GM18519 (cell line): Measurements from ENCODE around the gene IDI1.

Experiments
- ATAC-seq: cut with Tn5 transposase; IDR thresholded peaks from one replicate; pipeline ENCODE4 v1.9.1; 2021; ENCODE audit warnings: mild to moderate bottlenecking, moderate library complexity; ENCODE audit not compliant: unreplicated experiment, low FRiP score

IDI1 gene

DNA sequence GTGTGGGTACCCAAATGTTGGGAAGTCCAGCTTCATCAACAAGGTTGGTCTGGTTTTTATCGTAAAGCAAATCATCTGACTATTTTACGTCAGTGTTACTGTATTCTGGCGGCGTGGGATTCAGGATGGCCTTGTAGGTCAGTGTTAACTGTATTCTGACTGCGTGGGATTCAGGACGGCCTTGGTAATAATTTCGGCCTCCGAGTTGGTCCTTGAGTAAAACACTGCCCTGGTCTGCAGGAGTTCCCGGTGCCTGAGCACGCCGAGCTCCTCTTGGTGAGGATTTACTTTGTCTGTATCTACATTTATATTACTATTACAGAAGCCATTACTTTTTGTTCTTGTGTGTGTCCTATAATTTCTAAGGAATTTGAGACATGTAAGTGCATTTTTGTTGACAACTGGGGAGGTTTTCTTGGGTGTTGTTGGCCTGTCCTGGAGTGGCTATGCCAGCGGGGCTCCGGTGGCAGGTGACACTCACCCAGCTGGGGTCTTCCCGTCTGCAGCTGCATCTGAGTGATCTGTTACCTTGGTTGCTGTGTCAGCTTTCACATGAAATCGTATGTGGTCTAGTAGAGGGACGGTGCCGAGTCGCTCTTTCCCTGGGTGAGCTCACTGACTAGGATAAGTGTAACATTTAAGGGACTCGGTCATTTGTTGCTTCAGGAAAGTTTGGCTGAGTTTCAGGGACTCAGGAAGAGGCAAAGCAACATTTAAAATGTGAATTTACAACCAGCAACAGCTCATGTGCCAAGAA is 51.5 kb downstream of the IDI1 start:
- ATAC-seq: no peak

DNA sequence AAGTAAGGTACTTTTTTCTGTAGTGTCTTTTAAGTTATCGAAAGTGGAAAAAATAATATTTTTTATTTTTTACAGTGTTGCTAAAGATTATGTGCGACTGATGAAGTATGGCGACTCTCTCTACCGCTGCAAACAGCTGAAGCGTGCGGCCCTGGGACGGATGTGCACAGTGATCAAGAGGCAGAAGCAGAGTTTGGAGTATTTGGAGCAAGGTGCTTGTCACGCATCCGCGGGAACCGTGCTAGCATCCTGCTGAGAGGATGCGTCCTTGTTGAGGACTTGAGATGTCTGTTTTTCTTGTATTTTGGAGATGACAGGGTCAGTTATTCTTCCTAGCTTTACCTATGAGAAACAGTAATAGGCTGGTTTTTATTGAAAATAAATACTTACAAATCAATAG is 52.9 kb downstream of the IDI1 start:
- no peak for ATAC-seq

DNA sequence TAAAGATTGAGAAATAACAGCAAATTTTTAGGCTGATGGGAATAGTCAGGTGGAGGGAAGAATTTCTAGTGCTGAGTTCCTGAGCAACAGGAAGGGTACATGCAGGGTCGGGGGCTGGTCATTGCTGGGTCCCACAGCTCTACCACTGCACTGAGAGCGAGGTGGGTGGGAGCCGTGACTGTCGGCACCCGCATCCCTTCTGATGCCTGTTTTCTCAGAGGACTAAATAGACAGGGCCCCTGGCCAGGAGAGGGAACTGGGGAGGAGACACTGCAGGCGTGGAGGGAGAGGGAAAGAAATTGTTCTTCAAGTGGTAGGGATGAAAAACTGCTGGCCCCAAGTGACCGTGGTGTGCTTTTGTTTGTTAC is 53.4 kb downstream of the IDI1 start:
- no peak for ATAC-seq

DNA sequence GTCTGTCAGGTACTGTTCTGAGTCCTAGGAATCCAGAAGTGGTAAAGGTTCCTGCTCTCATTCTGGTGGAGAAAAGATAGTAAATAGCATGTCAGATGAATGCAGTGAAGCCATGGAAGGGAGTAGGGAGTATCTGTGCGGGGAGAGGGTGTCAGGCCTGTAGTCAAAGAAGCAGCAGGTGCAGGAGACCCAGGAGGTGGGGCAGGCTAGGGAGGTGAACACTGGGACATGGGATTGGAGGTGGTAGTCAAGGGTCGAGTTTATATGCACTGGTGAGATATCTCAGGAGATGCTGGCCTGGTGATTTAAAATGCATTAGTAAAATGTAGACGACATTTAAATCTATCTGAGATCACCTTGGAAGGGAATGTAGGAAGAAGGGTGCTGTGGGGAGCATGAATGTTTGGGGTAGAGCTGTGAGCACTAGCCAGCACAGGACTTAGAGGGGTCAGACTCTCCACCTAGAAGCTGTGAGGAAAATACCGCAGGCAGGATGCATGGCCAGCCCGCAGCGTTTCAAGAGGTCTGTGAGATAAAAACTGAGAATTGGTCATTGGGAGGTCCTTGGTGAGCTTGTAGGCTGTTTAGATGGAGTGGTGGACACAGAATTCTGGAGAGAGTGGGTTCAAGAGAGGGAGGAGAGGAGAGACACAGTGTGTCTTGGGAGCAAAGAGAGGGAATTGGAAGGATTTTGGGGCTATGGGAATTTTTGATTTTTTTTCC is 53.9 kb downstream of the IDI1 start:
- ATAC-seq: no peak

DNA sequence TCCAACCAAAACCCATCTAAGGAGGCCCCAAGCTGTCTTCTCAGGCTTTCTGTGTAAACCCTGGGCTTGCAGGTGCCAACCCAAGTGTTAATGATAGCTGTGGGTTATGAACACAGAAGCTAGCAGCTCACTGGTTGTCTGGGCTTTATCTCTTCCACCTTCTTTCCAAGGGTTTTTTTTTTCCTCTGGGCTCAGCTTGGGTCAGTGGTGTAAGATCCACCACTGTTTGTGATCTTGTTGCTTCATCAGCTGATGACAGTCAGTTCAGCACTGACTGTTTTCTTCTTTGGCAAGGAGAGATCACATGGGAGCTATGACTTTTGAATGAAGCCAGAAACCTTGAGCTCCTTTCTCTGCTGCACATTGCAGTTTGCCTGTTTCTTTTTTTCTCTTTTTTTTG is 56.0 kb downstream of the IDI1 start:
- ATAC-seq: no peak

DNA sequence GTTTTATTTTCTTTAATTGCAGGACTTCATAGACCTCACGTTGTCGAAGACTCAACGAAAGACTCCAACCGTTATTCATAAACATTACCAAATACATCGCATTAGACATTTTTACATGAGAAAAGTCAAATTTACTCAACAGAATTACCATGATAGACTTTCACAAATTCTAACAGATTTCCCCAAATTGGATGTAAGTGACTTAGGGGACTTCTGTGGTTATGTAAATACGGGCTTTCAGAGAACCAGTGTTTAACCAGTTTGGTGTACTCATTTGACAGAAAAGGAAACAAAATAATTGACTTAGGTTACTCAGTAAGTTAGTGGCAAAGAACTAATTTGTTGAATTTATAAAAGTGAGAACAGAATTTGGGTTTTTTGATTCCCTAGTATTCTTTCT is 56.5 kb downstream of the IDI1 start:
- ATAC-seq: no peak

DNA sequence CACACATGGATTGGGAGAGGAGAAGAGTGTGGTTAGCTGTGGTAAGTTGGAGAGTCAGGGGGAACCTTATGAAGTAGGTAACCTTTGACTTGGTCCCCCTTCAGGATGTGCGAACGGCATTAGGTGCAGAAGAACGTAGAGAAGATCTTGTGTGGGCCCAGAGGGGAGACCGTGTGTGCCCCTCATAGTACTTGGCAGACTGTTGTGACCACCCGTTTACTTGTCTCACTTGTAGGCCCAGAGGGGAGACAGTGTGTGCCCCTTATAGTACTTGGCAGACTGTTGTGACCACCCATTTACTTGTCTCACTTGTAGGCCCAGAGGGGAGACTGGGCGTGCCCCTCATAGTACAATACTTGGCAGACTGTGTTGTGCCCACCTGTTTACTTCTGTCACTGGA is 58.1 kb downstream of the IDI1 start:
- no peak for ATAC-seq
